Activated CD8-positive, alpha-beta memory T cell treated with anti-CD3 and anti-CD28 coated beads, Interleukin-2, amount 50 U/mL, for 1 hour (primary cell): ENCODE results near the gene CARD16.

Source experiments
- DNase-seq: peaks from one replicate; pipeline ENCODE4 v3.0.0-alpha.2; 2020; ENCODE audit errors: extremely low read depth

The CARD16 gene

GRCh38 chr11:104992781-104993180 is 52.4 kb downstream of the CARD16 start:
- no peak for DNase-seq

- DNase-seq, result no peak
Measured at GRCh38 chr11:104991994-104992393, 53.1 kb downstream of the CARD16 start.
